Measurements from ENCODE around the gene DPF3. TPM values are rescaled to one million over a fixed set of nuclear protein-coding genes. Genes with fewer than 3 reads are reported as not detected.

The DPF3 gene
- total RNA-seq, 2 donors from 2014 or later = 11.0 TPM; not detected in 1

GRCh38 chr14:72737560-72737943, 156.3 kb downstream of the DPF3 start:
- Histone ChIP-seq H3K36me3 (no peaks in the 10 kb centered on the region), H3K4me3 (no peak overlapping the region), H3K27ac (no peak overlapping the region), H3K9me3 (no peaks in the 10 kb centered on the region), H3K4me1 (replicated peaks) (no peaks in the 10 kb centered on the region), H3K27me3 (replicated peaks; ENCODE audit: insufficient read depth) (no peaks in the 10 kb centered on the region)
- no peak for DNase-seq (ENCODE audit: low spot score)
- TF ChIP-seq POLR2AphosphoS5 (IDR thresholded peaks at IDR 0.05) (no peak), CTCF (IDR thresholded peaks at IDR 0.05) (no peak), POLR2A (IDR thresholded peaks at IDR 0.05) (no peak)
- intact Hi-C loops (cut with DNase I) = no loop called here
- 27% methylated on average over 6 of the region's 6 CpGs for WGBS

GRCh38 chr14:72736786-72737559, 156.9 kb downstream of the DPF3 start:
- intact Hi-C loops (cut with DNase I) = no loop called here

GRCh38 chr14:72736308-72736707, 157.6 kb downstream of the DPF3 start:
- H3K4me3 ChIP-seq = no peak overlapping the region
- DNase-seq (ENCODE audit: low spot score) = no peak

More at GRCh38 chr14:72736786-72737559, 156.9 kb downstream of the DPF3 start:
- 56% methylated on average over 14 of the region's 14 CpGs for WGBS
- no peaks in the 10 kb centered on the region for H3K4me1 ChIP-seq (replicated peaks)
- no peak for DNase-seq (ENCODE audit: low spot score)
- H3K27ac ChIP-seq = no peak overlapping the region
- no peak overlapping the region for H3K4me3 ChIP-seq
- H3K27me3 ChIP-seq (replicated peaks; ENCODE audit: insufficient read depth) = no peaks in the 10 kb centered on the region
- TF ChIP-seq CTCF (IDR thresholded peaks at IDR 0.05) (no peak), POLR2AphosphoS5 (IDR thresholded peaks at IDR 0.05) (no peak), POLR2A (IDR thresholded peaks at IDR 0.05) (no peak)
- H3K9me3 ChIP-seq = no peaks in the 10 kb centered on the region
- no peaks in the 10 kb centered on the region for H3K36me3 ChIP-seq

GRCh38 chr14:72732022-72732780, 161.7 kb downstream of the DPF3 start:
- DNase-seq (ENCODE audit: low spot score) = no peak
- Histone ChIP-seq H3K4me1 (replicated peaks) (no peaks in the 10 kb centered on the region), H3K4me3 (no peak overlapping the region), H3K27ac (no peak overlapping the region), H3K27me3 (replicated peaks; ENCODE audit: insufficient read depth) (peaks cover 2% of the 10 kb centered on the region), H3K36me3 (no peaks in the 10 kb centered on the region), H3K9me3 (no peaks in the 10 kb centered on the region)
- 85% methylated on average over 16 of the region's 16 CpGs for WGBS
- intact Hi-C loops (cut with DNase I) = no loop called here
- TF ChIP-seq CTCF (IDR thresholded peaks at IDR 0.05) = no peak
- TF ChIP-seq POLR2A (IDR thresholded peaks at IDR 0.05) = no peak
- TF ChIP-seq POLR2AphosphoS5 (IDR thresholded peaks at IDR 0.05) = no peak

More at GRCh38 chr14:72736308-72736707, 157.6 kb downstream of the DPF3 start:
- Histone ChIP-seq H3K9me3 (no peaks in the 10 kb centered on the region), H3K27ac (no peak overlapping the region), H3K27me3 (replicated peaks; ENCODE audit: insufficient read depth) (peaks cover 2% of the 10 kb centered on the region), H3K36me3 (no peaks in the 10 kb centered on the region), H3K4me1 (replicated peaks) (no peaks in the 10 kb centered on the region)
- TF ChIP-seq POLR2AphosphoS5 (IDR thresholded peaks at IDR 0.05) (no peak), POLR2A (IDR thresholded peaks at IDR 0.05) (no peak), CTCF (IDR thresholded peaks at IDR 0.05) (no peak)
- WGBS = 87% methylated on average over 3 of the region's 3 CpGs
- intact Hi-C loops (cut with DNase I) = no loop called here

Measured in prostate gland (tissue), 2 donors.